NB4 (cell line): ENCODE measurements around the gene CNGB1.

Experiments used
- DNase-seq: peaks from one replicate; pipeline ENCODE4 v3.0.0; 2010; ENCODE audit warnings: low read depth
- H3K4me3 ChIP-seq: one replicate; pipeline ENCODE4 v1.5.1; 2011; ENCODE audit warnings: mild to moderate bottlenecking, low read depth, low read length, moderate library complexity
- MYC ChIP-seq: IDR thresholded peaks from 2 replicates; pipeline ENCODE4 v1.6.1; 2011; ENCODE audit warnings: low read depth, low read length
- POLR2A ChIP-seq: IDR thresholded peaks from 2 replicates; pipeline ENCODE4 v1.6.1; 2011; ENCODE audit warnings: mild to moderate bottlenecking; ENCODE audit not compliant: insufficient read length; ENCODE audit errors: extremely low read depth
- TF ChIP-seq, protein P1 (sequence below): IDR thresholded peaks from 2 replicates; pipeline ENCODE4 v1.6.1; 2011; ENCODE audit warnings: low read depth, low read length
- TF ChIP-seq, protein P2 (sequence below): IDR thresholded peaks from one replicate; pipeline ENCODE4 v1.5.1; 2012; ENCODE audit warnings: low read depth, low read length

CNGB1 gene

DNA sequence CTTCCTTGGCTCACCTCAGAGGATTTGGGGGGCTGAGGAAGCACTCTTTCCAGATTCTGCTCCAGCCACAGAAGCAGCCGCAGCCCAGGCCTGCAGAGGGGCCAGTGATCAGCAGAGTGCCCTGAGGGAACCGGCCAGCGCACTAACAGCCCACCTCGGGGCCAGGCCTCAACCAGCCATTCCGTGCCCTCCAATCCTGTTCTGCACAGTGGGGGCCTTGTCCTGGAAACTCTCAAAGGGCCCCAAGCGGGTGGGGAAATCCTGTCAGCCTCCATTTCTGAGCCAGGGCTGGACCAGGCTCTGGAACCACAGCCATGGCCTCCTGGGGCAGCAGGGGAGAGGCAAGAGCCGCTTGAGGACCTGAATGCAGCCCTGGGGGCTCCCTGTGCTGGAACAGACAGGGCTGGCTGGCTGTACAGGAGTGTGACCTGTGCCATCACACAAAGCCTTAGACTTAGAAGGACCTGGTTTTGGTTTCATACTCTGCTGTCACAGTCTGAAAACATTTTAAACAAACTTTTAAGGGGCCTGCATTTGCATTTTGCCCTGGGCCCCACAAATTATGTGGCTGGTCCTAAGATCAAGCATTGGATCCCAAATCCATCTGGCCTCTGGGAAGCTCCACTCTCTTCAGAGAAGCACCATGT is 10.0 kb downstream of the CNGB1 start:
- no peak for DNase-seq
- no peak for TF ChIP-seq POLR2A
- TF ChIP-seq, protein P1, sequence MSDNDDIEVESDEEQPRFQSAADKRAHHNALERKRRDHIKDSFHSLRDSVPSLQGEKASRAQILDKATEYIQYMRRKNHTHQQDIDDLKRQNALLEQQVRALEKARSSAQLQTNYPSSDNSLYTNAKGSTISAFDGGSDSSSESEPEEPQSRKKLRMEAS, result no peak
- TF ChIP-seq MYC, result no peak
- TF ChIP-seq, protein P2, sequence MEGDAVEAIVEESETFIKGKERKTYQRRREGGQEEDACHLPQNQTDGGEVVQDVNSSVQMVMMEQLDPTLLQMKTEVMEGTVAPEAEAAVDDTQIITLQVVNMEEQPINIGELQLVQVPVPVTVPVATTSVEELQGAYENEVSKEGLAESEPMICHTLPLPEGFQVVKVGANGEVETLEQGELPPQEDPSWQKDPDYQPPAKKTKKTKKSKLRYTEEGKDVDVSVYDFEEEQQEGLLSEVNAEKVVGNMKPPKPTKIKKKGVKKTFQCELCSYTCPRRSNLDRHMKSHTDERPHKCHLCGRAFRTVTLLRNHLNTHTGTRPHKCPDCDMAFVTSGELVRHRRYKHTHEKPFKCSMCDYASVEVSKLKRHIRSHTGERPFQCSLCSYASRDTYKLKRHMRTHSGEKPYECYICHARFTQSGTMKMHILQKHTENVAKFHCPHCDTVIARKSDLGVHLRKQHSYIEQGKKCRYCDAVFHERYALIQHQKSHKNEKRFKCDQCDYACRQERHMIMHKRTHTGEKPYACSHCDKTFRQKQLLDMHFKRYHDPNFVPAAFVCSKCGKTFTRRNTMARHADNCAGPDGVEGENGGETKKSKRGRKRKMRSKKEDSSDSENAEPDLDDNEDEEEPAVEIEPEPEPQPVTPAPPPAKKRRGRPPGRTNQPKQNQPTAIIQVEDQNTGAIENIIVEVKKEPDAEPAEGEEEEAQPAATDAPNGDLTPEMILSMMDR, result no peak
- H3K4me3 ChIP-seq, result no peak overlapping the region

GRCh38 chr16:57960310-57960709 is 10.6 kb downstream of the CNGB1 start:
- no peak for DNase-seq
- no peak overlapping the region for H3K4me3 ChIP-seq
- TF ChIP-seq POLR2A (no peak), MYC (no peak)
- TF ChIP-seq, protein P1, result no peak
- TF ChIP-seq, protein P2, result no peak

- H3K4me3 ChIP-seq, result no peak overlapping the region
- DNase-seq, result no peak
- TF ChIP-seq, protein P2, result no peak
- TF ChIP-seq, protein P1, result no peak
- no peak for TF ChIP-seq POLR2A
- no peak for TF ChIP-seq MYC
These were observed 11.1 kb downstream of the CNGB1 start for GRCh38 chr16:57959804-57960203.

DNA sequence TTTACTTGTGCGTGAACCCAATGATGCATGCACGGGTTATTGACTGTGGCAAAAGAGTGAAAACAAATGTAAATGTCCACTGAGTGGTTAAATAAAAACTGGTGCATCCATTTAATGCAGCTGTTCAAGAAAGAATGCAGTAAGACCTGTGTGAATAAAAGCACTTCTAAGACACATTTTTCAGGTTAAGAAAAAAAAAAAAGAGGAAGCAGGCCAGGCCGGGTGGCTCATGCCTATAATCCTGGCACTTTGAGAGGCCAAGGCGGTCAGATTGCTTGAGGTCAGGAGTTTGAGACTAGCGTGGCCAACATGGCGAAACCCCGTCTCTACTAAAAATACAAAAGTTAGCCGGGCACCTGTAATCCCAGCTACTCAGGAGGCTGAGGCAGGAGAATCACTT is 11.8 kb downstream of the CNGB1 start:
- H3K4me3 ChIP-seq, result no peak overlapping the region
- TF ChIP-seq POLR2A (no peak), MYC (no peak)
- TF ChIP-seq, protein P2, result no peak
- TF ChIP-seq, protein P1, result no peak
- DNase-seq, result peak; percentile 56

GRCh38 chr16:57958544-57958943 is 12.4 kb downstream of the CNGB1 start:
- H3K4me3 ChIP-seq, result no peak overlapping the region
- no peak for TF ChIP-seq POLR2A
- no peak for DNase-seq

DNA sequence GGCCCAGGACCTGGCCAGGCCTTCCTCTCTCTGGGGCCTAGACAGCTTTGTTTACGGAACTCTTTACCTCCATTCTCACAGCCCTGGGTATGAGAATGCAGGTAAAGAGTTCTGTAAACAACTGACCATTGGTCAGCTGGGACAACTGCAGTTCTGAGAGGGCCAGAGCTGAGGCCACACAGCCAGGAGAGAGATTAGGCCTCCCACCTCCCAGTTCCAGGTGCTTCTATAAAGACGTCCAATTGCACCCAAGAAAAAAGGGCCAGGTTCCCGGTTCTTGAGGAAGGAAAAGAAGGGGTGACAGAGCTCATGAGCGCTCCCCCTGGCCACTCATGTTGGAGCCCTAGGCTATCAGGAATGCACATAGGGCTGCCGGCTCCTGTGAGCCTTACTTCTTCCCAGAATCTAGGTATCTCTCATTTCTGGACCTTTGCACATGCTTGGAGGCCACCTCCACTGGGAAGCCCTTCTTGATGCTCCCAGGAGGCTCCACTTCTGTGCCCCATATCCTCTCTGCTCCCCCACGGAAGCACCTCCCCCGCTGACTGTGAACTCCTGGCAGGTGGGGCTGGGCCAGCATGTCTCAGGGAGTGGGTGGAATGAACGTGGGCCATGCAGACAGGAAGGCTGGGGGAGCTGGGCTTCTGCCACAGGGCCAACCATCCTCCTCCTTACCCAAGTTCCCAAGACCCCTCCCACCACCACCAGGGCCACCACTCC is 13.1 kb downstream of the CNGB1 start:
- DNase-seq, result no peak
- TF ChIP-seq, protein P1, result no peak
- TF ChIP-seq POLR2A, result no peak
- TF ChIP-seq MYC, result no peak
- TF ChIP-seq, protein P2, result peak; percentile 4
- no peak overlapping the region for H3K4me3 ChIP-seq
